Esophagus squamous epithelium (tissue), 5 donors: ENCODE results near the gene CCNK. TPM values are rescaled to one million over a fixed set of nuclear protein-coding genes. Genes with fewer than 3 reads are reported as not detected.

Source experiments
- DNase-seq: peaks from one replicate; lab custom pipeline; 2025; lab: John Stamatoyannopoulos, UW
- H3K27ac ChIP-seq, 4 donors: fragments of 200-600 bp; sonication (generic); one replicate each; pipeline ENCODE4 v1.5.1; 2016 to 2019; ENCODE audit warnings: mild to moderate bottlenecking in 1 of 4
- H3K27me3 ChIP-seq, 4 donors: fragments of 200-600 bp; sonication (generic); 1 replicate in 3 of 4; 2 replicates in 1 of 4; pipeline versions ENCODE4 v1.5.1 to v1.6.0; 2017 to 2021; ENCODE audit warnings: antibody characterized with exemption in 1 of 4
- H3K36me3 ChIP-seq, 3 donors: fragments of 200-600 bp; sonication (generic); one replicate each; pipeline ENCODE4 v1.5.1; 2016 to 2019
- H3K4me1 ChIP-seq, 3 donors: fragments of 200-600 bp; sonication (generic); one replicate each; pipeline ENCODE4 v1.5.1; 2017 to 2019
- H3K4me3 ChIP-seq, 4 donors: fragments of 200-600 bp; sonication (generic); 1 replicate in 3 of 4; 2 replicates in 1 of 4; pipeline ENCODE4 v1.5.1; 2016 to 2019; ENCODE audit warnings: mild to moderate bottlenecking in 2 of 4, moderate library complexity in 1 of 4
- H3K9me3 ChIP-seq, 3 donors: fragments of 200-600 bp; sonication (generic); one replicate each; pipeline ENCODE4 v1.5.1; 2016 to 2019
- POLR2A ChIP-seq, 4 donors: fragments of 450-650 bp; IDR thresholded peaks; one replicate each; pipeline ENCODE4 v1.6.1; 2017; ENCODE audit warnings: antibody characterized with exemption in 4 of 4, mild to moderate bottlenecking in 4 of 4, moderate library complexity in 3 of 4
- WGBS, 2 donors: methylation state at CpG; one replicate each; pipeline ENCODE4 v1.1.5; 2018; 5-methylcytosine and 5-hydroxymethylcytosine counted together
- intact Hi-C: fragments of 100-400 bp; cut with DNase I; formaldehyde crosslinking; loops from one replicate; pipeline ENCODE4 v1.15.0; 2022
- total RNA-seq, 4 donors: library from RNA; depleted of rRNA; stranded (reverse); fragments of >200 nt; gene quantifications; one replicate each; pipeline ENCODE4 v1.1.0, GENCODE V29; 2016
- TF ChIP-seq, protein P1 (sequence below), 6 experiments: fragments of 450-650 bp in 4 of 6; fragments of 200-600 bp in 2 of 6; sonication (generic) in 2 of 6; IDR thresholded peaks; one replicate each; pipeline ENCODE4 v1.5.1; 2016 to 2019; ENCODE audit warnings: antibody characterized with exemption in 6 of 6, mild to moderate bottlenecking in 4 of 6, moderate library complexity in 4 of 6
- donor health status: DM: yes; HTN: yes; CAD: no.

The CCNK gene
- total RNA-seq, 4 donors from 2014 or later: 13.4 to 39.9 (median 29.5) TPM

DNA sequence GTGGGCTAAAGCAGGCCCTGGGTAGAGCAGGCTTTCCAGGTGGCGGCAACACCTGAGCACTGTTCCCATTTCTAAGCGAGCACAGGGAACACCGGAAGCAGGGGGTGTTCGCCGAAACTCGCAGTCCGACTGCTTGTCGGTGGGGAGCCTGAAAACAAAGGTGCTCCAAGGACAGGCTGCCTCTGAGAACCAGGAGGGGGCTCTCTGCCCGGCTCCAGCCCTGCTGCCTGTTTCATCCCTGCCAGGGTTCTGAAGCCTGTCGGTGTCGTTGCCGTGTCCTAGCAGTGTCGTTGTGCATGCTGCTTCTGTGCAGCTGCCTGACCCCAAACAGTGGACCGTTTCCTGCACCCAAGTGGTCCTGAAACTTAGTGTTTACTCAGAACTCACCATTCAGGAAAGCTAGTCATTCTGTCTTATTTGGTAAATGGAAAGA, 21.8 kb downstream of the CCNK start:
- WGBS, 2 donors: 86 to 87% methylated on average over 10 to 12 of the region's 14 CpGs
- no peak for TF ChIP-seq POLR2A (IDR thresholded peaks at IDR 0.05)
- TF ChIP-seq, protein P1, sequence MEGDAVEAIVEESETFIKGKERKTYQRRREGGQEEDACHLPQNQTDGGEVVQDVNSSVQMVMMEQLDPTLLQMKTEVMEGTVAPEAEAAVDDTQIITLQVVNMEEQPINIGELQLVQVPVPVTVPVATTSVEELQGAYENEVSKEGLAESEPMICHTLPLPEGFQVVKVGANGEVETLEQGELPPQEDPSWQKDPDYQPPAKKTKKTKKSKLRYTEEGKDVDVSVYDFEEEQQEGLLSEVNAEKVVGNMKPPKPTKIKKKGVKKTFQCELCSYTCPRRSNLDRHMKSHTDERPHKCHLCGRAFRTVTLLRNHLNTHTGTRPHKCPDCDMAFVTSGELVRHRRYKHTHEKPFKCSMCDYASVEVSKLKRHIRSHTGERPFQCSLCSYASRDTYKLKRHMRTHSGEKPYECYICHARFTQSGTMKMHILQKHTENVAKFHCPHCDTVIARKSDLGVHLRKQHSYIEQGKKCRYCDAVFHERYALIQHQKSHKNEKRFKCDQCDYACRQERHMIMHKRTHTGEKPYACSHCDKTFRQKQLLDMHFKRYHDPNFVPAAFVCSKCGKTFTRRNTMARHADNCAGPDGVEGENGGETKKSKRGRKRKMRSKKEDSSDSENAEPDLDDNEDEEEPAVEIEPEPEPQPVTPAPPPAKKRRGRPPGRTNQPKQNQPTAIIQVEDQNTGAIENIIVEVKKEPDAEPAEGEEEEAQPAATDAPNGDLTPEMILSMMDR (IDR thresholded peaks at IDR 0.05): no peak
- no peaks in the 10 kb centered on the region for H3K4me1 ChIP-seq
- no peak overlapping the region for H3K4me3 ChIP-seq
- H3K27ac ChIP-seq: no peak overlapping the region
- no peak for DNase-seq
- peaks cover 19 to 99% (median 44%) of the 10 kb centered on the region in 3 donors for H3K36me3 ChIP-seq
- no peaks in the 10 kb centered on the region for H3K9me3 ChIP-seq
- no peaks in the 10 kb centered on the region for H3K27me3 ChIP-seq
- intact Hi-C loops: no loop called here

DNA sequence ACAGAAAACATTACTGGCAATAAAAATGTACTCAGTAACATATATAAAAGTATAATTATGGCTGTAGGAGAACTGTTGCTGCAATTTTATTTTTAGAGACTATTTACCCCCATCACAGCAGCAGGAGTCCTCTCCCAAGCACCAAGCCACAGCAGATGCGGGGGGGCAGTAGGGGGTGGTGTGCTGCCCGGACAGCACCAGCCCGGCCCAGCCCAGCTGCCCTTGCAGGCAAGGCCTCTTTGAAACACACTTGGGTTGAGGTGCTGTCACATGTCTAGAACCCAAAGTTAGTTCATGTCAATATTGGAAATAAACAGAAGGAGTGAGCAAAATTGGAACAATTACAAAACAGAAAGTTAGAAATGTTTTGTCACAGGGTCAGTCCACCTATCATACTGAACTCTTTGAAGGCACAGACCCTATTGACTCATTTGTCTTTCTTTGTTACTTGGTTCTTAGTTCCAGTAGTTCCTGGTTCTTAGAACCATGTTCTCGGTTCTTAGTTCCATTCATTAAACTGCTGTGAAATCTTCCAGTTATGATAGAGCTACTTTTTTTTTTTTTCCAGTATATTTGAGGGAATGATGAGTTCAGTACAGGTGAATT, 22.7 kb downstream of the CCNK start:
- H3K27me3 ChIP-seq: no peaks in the 10 kb centered on the region
- DNase-seq: no peak
- peaks cover 0 to 6% (median 0%) of the 10 kb centered on the region in 3 donors for H3K4me1 ChIP-seq
- no peaks in the 10 kb centered on the region for H3K9me3 ChIP-seq
- H3K36me3 ChIP-seq: peaks cover 27 to 99% (median 54%) of the 10 kb centered on the region in 3 donors
- no peak overlapping the region for H3K4me3 ChIP-seq
- TF ChIP-seq POLR2A (IDR thresholded peaks at IDR 0.05): no peak
- TF ChIP-seq, protein P1 (IDR thresholded peaks at IDR 0.05): no peak
- WGBS, 2 donors: 84 to 87% methylated on average over 4 of the region's 4 CpGs
- no peak overlapping the region for H3K27ac ChIP-seq
- intact Hi-C loops: no loop called here

DNA sequence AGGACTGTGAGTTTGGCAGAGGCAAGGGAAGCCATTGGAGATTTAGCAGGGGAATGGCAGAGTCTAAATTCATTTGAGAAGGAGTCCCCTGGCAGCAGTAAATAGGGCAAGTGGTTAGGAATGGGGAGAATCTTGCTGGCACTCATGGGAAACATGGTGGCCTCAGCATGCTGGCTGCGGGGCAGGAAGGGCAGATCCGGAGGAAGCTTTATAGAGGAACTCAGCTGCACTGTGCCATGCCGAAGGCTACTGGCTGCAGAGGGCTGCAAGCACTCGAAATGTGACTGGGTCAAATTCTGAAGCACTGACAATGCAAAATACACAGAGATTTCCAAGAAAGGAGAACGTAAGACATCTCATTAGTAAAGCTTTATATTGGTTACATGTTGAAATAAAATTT, 23.9 kb downstream of the CCNK start:
- Histone ChIP-seq H3K27me3 (no peaks in the 10 kb centered on the region), H3K4me3 (no peak overlapping the region), H3K4me1 (peaks cover 0 to 6% (median 0%) of the 10 kb centered on the region in 3 donors), H3K27ac (no peak overlapping the region), H3K36me3 (peaks cover 32 to 100% (median 60%) of the 10 kb centered on the region in 3 donors), H3K9me3 (no peaks in the 10 kb centered on the region)
- no peak for DNase-seq
- 87 to 96% methylated on average over 5 of the region's 5 CpGs for WGBS, 2 donors
- TF ChIP-seq, protein P1 (IDR thresholded peaks at IDR 0.05): no peak
- TF ChIP-seq POLR2A (IDR thresholded peaks at IDR 0.05): no peak
- intact Hi-C loops: no loop called here

DNA sequence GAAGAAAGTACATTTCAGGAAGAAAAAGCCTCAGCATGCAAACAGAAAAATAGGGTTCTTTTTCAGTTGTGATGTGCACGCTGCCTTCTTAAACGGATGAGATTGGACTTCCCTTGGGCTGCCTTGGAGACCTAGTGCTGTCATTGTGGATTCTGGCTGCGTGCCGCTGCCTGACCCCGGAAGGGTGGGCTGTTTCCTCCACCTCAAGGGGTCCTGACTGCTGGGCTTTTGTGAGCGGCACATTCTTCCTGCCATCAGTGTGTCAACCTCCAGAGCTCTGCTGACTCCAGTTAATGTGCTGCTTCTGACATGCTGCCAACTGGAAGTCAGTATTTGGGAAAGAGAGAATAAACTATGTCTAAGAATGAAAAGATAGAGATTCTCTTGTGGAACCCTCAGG, 25.1 kb downstream of the CCNK start:
- Histone ChIP-seq H3K27me3 (no peaks in the 10 kb centered on the region), H3K4me3 (no peak overlapping the region), H3K36me3 (peaks cover 32 to 100% (median 66%) of the 10 kb centered on the region in 3 donors), H3K9me3 (no peaks in the 10 kb centered on the region), H3K4me1 (peaks cover 0 to 9% (median 0%) of the 10 kb centered on the region in 3 donors), H3K27ac (no peak overlapping the region)
- intact Hi-C loops: no loop called here
- DNase-seq: no peak
- no peak for TF ChIP-seq POLR2A (IDR thresholded peaks at IDR 0.05)
- TF ChIP-seq, protein P1 (IDR thresholded peaks at IDR 0.05): no peak
- 94 to 95% methylated on average over 5 to 6 of the region's 6 CpGs for WGBS, 2 donors

DNA sequence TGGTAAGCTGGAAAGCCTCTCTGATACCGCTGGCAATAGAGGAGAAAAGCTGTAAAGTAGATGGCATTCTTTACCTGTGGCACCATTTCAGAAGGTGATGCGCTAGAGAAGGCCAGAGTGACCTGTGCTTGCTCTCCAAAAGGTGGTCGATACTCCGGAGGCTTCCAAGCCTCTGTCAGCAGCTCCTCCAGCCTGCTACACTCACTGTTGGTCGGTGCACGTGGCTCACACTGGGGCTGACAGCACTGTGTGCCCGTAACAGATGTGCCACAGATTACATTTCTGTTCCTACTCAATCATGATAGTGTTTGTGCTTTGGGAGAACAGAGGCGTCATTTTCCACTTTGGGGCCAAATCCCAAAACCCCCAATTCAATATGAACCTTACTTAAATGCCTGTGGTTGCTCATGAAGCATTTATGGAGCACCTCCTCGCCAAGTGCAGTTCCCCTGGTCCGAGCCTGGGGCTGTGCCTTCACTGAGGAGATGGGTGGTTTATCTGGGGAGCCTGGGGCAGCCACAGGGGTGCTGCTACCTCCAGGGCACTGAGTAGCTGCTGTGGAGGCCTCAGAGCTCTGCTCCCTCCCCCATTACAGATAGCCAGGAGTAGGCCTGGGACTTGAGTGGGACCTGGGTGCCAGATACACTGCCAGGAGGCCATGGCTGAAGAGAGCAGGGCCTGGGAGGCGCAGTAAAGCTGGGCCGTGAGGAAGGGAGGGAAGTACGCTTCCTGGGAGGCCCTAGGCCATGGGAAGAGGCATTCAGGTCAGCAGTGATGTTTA, 26.8 kb downstream of the CCNK start:
- Histone ChIP-seq H3K27ac (peak overlapping the region in 2 of 4 donors; percentile 1 to 23), H3K27me3 (no peaks in the 10 kb centered on the region), H3K4me1 (peaks cover 0 to 16% (median 0%) of the 10 kb centered on the region in 3 donors), H3K9me3 (no peaks in the 10 kb centered on the region), H3K36me3 (peaks cover 26 to 100% (median 56%) of the 10 kb centered on the region in 3 donors), H3K4me3 (no peak overlapping the region)
- TF ChIP-seq, protein P1 (IDR thresholded peaks at IDR 0.05): no peak
- no peak for TF ChIP-seq POLR2A (IDR thresholded peaks at IDR 0.05)
- no peak for DNase-seq
- 90 to 92% methylated on average over 8 to 11 of the region's 13 CpGs for WGBS, 2 donors
- intact Hi-C loops: no loop called here
